Measurements from ENCODE around the gene RNASE13. TPM values are rescaled to one million over a fixed set of nuclear protein-coding genes. Genes with fewer than 3 reads are reported as not detected.
"Not testable (repeated sequence)": the region's sequence is repeated elsewhere in the genome, so short reads cannot be mapped to it uniquely, and the experiment has no call there.

The RNASE13 gene
- polyA plus RNA-seq, 6 donors from 2014 or later, result not detected

DNA sequence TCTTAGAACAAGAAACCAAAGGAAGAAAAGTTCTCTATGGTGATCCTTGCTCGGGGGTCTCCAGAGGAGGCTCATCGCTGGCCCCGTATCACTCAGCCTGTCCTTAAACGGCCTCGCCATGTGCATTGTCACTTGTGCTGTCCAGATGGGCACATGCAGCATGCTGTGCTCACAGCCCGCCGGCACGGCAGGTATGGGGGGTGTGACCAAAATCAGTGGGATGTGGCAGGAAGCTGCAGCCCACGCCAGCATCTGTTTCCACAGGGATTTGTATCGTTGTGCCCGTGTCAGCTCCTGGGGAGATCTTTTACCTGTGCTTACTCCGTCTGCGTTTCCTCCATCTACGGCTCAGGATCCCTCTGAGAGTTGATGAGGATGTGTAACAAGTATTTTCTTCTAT, 38.1 kb downstream of the RNASE13 start:
- ATAC-seq (ENCODE audit: low read depth in 2 of 2) (no peak), DNase-seq (no peak)
- Mint-ChIP-seq H3K27ac (no peak overlapping the region), H3K4me3 (peak overlapping the region in 1 of 8 donors; percentile 20), H3K9me3 (no peaks in the 10 kb centered on the region), H3K36me3 (peaks cover 16 to 35% of the 10 kb centered on the region in 2 donors), H3K27me3 (no peaks in the 10 kb centered on the region), H3K4me1 (peaks cover 6 to 10% (median 7%) of the 10 kb centered on the region in 3 donors)

- ATAC-seq (ENCODE audit: low read depth in 2 of 2) (peak; percentile 95 to 96), DNase-seq (peak; percentile 81)
- Mint-ChIP-seq H3K4me3 (peak within 1 kb of the TSS; percentile 87 to 98 (median 96)), H3K9me3 (no peaks in the 10 kb centered on the region), H3K27me3 (peaks cover 0 to 4% (median 0%) of the 10 kb centered on the region in 3 donors), H3K36me3 (peaks cover 6 to 21% of the 10 kb centered on the region in 2 donors), H3K27ac (peak within 1 kb of the TSS; percentile 24 to 97 (median 88)), H3K4me1 (peaks cover 25 to 28% (median 26%) of the 10 kb centered on the region in 3 donors)
Observed at GRCh38 chr14:20989787-20990600, 44.6 kb downstream of the RNASE13 start, which contains the start of gene METTL17. TSS of gene METTL17 (plus strand) at chr14:20989980. CDS start at chr14:20990003, 23 bp downstream.

GRCh38 chr14:20989471-20989786, 45.2 kb downstream of the RNASE13 start:
- Mint-ChIP-seq H3K27ac (peak overlapping the region in 5 of 6 donors; percentile 24 to 97 (median 88)), H3K36me3 (peaks cover 4 to 15% of the 10 kb centered on the region in 2 donors), H3K27me3 (peaks cover 0 to 5% (median 4%) of the 10 kb centered on the region in 3 donors), H3K9me3 (no peaks in the 10 kb centered on the region), H3K4me3 (peak overlapping the region; percentile 87 to 98 (median 96)), H3K4me1 (peaks cover 23 to 28% (median 25%) of the 10 kb centered on the region in 3 donors)
- DNase-seq, result no peak
- no peak for ATAC-seq (ENCODE audit: low read depth in 2 of 2)

DNA sequence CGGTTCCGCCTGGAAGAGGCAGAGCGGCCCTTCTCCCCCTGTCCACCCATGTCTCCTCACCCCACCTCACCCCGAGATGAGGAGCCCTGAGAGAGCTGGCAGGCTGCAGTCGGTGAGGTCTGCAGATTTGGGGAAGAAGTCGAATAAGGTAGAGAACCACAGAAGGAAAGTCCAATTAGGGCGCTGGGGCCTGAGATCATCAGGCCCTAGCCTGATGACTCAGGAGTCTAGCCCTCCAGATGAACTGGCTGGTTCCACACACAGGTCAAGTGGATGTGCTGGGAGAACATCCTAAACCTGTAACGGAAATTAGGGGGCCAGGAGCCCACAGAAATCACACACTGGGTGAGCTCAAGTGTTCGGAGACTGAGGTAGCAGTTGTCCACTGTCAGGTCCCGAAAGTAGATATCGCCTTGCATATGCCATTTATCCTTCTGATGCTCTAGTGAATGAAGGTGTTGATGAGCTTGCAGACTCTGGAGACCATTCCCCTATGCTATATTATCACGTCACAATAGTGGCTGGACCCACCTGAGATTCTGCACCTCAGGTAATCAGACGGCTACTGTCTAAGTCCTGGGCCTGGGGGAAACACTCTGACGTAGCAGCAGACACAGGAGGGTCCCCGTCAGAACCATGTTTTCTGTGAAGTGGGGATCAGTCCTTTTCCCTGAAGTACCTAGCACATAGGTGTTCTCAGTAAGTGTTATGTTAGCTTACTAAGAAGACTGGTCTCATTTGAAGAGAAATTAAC, 45.7 kb downstream of the RNASE13 start:
- H3K36me3 Mint-ChIP-seq, result peaks cover 3 to 11% of the 10 kb centered on the region in 2 donors
- peak overlapping the region; percentile 51 to 93 (median 74) for H3K4me3 Mint-ChIP-seq
- H3K27me3 Mint-ChIP-seq, result peaks cover 0 to 10% (median 4%) of the 10 kb centered on the region in 3 donors
- ATAC-seq (ENCODE audit: low read depth in 2 of 2), result no peak
- DNase-seq, result no peak
- no peaks in the 10 kb centered on the region for H3K9me3 Mint-ChIP-seq
- H3K4me1 Mint-ChIP-seq, result peaks cover 22 to 28% (median 25%) of the 10 kb centered on the region in 3 donors
- peak overlapping the region in 1 of 6 donors; percentile 59 for H3K27ac Mint-ChIP-seq

DNA sequence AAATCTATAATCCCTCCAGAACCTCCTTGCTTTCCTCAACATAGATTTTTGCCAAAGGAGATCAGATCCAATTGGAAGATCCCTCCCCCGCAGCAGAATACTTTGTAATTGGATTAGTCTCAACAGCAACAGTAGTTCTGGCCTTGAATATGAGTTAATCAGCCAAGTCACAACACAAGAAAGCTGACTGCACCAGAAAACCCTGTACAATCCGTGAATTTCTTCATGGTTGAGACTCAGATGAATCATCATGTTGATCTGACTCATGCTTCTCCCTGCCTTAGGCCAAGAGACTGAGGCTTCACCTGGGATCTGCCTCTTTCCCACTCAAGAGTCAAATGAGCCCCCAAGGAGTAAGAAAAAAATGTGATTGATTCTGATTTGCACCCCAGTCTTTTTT, 47.8 kb downstream of the RNASE13 start:
- DNase-seq (no peak), ATAC-seq (ENCODE audit: low read depth in 2 of 2) (no peak)
- Mint-ChIP-seq H3K27me3 (peaks cover 5 to 28% (median 15%) of the 10 kb centered on the region in 3 donors), H3K36me3 (peaks cover 0 to 2% of the 10 kb centered on the region in 2 donors), H3K9me3 (no peaks in the 10 kb centered on the region), H3K4me3 (peak overlapping the region in 1 of 8 donors; percentile 87), H3K4me1 (peaks cover 17 to 24% (median 22%) of the 10 kb centered on the region in 3 donors), H3K27ac (no peak overlapping the region)

DNA sequence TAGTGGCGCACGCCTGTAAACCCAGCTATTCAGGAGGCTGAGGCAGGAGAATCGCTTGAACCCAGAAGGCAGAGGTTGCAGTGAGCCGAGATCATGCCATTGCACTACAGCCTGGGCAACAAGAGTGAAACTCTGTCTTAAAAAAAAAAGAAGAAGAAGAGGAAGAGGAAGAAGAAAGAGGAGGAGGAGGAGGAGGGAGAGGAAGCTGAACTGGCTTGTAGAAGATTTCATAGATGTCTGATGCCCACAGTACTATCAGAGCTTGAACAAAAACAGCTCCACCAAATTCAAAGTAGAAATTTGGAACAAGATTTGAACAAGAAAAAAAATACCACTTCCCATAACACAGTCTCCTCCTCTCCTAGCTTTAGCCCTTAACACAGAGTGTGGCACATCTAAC, 49.0 kb downstream of the RNASE13 start:
- Mint-ChIP-seq H3K4me3 (peak overlapping the region in 3 of 8 donors; percentile 14 to 74 (median 23)), H3K4me1 (peaks cover 12 to 16% (median 15%) of the 10 kb centered on the region in 3 donors), H3K27me3 (peaks cover 5 to 31% (median 19%) of the 10 kb centered on the region in 3 donors)
- H3K36me3 Mint-ChIP-seq; H3K27ac Mint-ChIP-seq; DNase-seq; ATAC-seq (ENCODE audit: low read depth in 2 of 2); H3K9me3 Mint-ChIP-seq: not testable (repeated sequence)

Other genes with a start within 250 kb of the RNASE13 start
- gene RNASE1, start 232.0 kb downstream of the RNASE13 start, polyA plus RNA-seq (ENCODE audit: low read depth in 6 of 6), result under 1 TPM in 1 of 6 donors, not detected in 5; 0.40 TPM
- not detected for gene RNASE3, start 143.4 kb downstream of the RNASE13 start, polyA plus RNA-seq (ENCODE audit: low read depth in 6 of 6)
- gene RNASE2, start 79.3 kb downstream of the RNASE13 start, polyA plus RNA-seq (ENCODE audit: low read depth in 6 of 6), result 1 to 10 TPM in 2 of 6 donors, under 1 TPM in 1, not detected in 3; 0.41 to 1.7 (median 1.3) TPM
- 10 to 100 TPM; 53.0 to 73.5 (median 59.7) TPM for gene METTL17, start 44.8 kb downstream of the RNASE13 start, polyA plus RNA-seq (ENCODE audit: low read depth in 6 of 6)
- not detected for gene SLC39A2, start 35.5 kb downstream of the RNASE13 start, polyA plus RNA-seq (ENCODE audit: low read depth in 6 of 6)
- gene NDRG2, start 9.7 kb downstream of the RNASE13 start, polyA plus RNA-seq (ENCODE audit: low read depth in 6 of 6), result 1 to 10 TPM; 5.7 to 9.8 (median 7.1) TPM
- not detected for gene TPPP2, start 4.6 kb downstream of the RNASE13 start, polyA plus RNA-seq (ENCODE audit: low read depth in 6 of 6)
- not detected for gene RNASE7, start 7.6 kb upstream of the RNASE13 start, polyA plus RNA-seq (ENCODE audit: low read depth in 6 of 6)
- gene RNASE8, start 23.0 kb upstream of the RNASE13 start, polyA plus RNA-seq (ENCODE audit: low read depth in 6 of 6), result not detected
- gene ARHGEF40, start 35.5 kb upstream of the RNASE13 start, polyA plus RNA-seq (ENCODE audit: low read depth in 6 of 6), result under 1 TPM in 5 of 6 donors, not detected in 1; 0.07 to 0.99 (median 0.27) TPM
- gene ZNF219, start 63.8 kb upstream of the RNASE13 start, polyA plus RNA-seq (ENCODE audit: low read depth in 6 of 6), result 1 to 10 TPM in 1 of 6 donors, under 1 TPM in 3, not detected in 2; 0.13 to 1.1 (median 0.56) TPM
- not detected for gene TMEM253, start 66.3 kb upstream of the RNASE13 start, polyA plus RNA-seq (ENCODE audit: low read depth in 6 of 6)
- gene OR5AU1, start 121.3 kb upstream of the RNASE13 start, polyA plus RNA-seq (ENCODE audit: low read depth in 6 of 6), result not detected
- gene HNRNPC, start 234.6 kb upstream of the RNASE13 start, polyA plus RNA-seq (ENCODE audit: low read depth in 6 of 6), result 1,000 to 10,000 TPM in 2 of 6 donors, 100 to 1,000 TPM in 4; 797 to 1,243 (median 873) TPM
- under 1 TPM in 1 of 6 donors, not detected in 5; 0.26 TPM for gene RPGRIP1, start 245.3 kb upstream of the RNASE13 start, polyA plus RNA-seq (ENCODE audit: low read depth in 6 of 6)

All from naive B cell (primary cell).